RPMI7951 (cell line): Measurements from ENCODE around the gene SLC38A3. TPM values are rescaled to one million over a fixed set of nuclear protein-coding genes. Genes with fewer than 3 reads are reported as not detected.

Source experiments
- DNase-seq: peaks from one replicate; pipeline ENCODE4 v3.0.0-alpha.2; 2012; ENCODE audit warnings: low read depth
- total RNA-seq: library from RNA; depleted of rRNA; stranded (reverse); fragments of >200 nt; shearing (Covaris generic); gene quantifications from 2 replicates; pipeline ENCODE4 v1.2.3, GENCODE V29; 2014

SLC38A3 gene
- total RNA-seq, 1 experiment from 2014 or later = not detected

DNA sequence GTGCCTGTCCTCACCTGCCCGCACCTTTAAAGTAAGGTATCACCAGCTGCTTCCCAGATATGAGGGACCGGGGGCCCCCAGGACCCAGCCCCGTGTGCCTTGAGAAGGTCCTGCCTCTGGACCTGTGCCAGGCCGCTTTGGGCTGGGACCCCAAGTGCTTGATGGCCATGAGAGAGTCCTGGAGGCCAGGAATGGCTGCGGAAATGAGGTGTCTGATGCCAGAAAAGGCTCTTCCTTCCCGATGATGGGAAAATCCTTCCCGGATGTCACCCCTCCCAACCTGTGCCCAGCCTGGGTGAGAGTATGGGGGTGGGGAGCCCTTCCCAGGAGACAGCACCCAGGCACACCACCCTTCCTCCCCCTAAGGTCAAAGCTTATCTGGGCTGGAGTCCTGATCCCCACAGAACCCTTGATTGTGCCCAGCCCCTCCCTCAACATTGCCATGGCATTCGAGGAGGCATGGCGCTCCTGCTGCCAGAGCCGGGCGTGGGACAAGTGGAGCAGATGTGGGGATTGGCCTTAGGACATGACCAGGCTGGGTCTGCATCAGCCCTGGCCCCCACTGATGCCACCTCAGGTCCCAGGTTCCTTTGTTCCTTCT is 35.7 kb upstream of the SLC38A3 start:
- DNase-seq = no peak

DNA sequence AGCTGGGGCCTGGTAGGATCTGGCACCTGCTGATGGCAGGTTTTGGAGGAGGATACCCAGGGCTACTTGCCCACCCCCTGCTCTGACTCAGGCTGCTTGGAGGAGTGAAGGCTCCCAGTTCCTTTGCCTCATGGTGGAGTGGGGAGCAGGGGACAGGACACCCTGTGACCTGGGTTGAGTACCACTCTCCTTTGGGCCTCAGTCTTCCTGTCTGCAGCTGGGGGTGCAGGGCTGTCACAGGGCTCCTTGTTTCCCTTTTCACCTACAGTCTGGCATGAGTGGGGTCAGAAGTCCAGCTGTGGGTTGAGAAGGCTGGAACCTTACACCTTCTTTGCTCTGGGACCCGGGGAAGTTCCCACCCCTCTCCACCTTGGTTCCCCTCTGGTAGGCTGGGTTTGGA is 35.2 kb upstream of the SLC38A3 start:
- no peak for DNase-seq

DNA sequence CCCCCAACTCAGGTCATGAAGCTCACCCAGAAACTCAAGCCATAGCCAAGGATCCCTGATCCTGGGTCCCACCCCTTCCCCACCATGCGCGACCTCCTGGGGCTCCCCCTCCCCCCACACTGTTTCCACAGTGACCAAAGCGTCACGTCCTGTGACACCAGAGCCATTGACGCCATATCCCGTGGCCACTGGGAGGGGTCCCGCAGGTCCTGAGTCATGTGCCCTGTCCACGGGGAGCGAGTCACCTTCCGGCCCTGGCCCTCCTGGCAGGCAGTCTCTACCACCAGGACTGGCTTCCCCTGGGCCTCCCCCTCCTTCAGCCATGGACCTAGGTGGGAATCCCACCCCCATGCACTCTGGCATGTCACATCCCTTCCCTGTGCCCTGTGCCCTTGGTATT is 34.4 kb upstream of the SLC38A3 start:
- peak; percentile 60 for DNase-seq

DNA sequence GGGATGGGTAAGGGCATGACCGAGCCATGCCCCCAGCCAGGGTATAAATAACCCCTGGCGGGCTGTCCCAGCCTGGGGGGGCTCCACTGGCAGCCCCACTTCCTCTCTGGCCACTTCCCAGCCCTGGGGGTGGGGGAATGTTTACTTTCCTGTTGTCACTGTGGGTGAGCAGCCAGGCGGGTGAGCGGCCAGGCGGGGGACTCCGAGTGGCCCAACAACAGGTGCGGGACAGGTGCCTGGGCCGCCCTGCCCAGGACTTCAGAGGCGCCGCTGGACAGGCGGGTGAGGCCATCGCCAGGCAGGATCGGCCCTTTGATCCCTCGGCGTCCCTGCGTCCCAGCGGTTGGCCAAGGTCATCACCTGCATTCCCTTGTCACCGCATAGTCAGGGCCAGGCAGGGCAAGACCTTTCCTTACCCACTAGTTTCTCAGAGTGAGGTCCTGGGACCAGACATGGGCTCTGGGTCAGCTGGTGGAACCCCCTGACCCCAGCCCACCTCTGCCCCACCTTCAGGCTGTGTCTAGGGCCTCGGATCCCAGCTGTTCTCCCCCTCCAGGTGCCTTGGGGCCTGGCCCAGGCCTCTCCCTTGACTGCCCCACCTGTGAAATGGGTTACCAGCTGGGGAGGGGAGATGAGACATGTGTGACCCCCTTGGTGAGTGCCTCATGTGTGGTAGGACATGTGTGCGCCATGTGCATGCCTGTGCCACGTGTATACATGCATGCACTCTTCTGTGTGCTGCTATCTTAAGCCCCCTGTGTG is 33.4 kb upstream of the SLC38A3 start:
- no peak for DNase-seq

DNA sequence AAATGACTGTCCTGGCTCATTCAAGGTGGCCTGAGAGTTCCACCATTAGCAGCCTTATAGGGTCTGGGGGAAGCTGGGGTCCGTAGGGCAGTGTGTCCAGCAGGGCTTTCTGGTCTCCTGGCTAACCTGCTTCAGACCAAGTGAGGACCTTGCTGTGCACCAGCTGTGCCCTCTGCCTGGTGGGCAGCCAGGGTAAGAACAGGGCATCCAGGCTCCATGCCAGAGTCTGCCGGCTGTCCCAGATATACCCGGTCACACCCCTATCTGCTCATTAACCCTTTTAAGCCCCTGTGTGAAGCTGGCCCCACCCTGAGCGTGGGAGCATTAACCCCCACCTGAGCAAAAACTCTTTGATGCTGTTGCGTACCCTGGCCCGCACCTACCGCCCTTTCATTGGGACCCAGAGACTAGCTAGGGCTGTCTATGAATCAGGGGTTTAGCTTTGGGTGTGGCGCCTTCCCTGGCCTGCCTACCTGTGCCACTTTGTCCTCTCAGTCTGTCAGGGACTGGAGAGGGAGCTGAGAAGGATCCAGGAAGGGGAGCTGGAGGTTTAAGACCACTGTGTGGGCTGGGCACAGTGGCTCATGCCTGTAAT is 32.3 kb upstream of the SLC38A3 start:
- no peak for DNase-seq

DNA sequence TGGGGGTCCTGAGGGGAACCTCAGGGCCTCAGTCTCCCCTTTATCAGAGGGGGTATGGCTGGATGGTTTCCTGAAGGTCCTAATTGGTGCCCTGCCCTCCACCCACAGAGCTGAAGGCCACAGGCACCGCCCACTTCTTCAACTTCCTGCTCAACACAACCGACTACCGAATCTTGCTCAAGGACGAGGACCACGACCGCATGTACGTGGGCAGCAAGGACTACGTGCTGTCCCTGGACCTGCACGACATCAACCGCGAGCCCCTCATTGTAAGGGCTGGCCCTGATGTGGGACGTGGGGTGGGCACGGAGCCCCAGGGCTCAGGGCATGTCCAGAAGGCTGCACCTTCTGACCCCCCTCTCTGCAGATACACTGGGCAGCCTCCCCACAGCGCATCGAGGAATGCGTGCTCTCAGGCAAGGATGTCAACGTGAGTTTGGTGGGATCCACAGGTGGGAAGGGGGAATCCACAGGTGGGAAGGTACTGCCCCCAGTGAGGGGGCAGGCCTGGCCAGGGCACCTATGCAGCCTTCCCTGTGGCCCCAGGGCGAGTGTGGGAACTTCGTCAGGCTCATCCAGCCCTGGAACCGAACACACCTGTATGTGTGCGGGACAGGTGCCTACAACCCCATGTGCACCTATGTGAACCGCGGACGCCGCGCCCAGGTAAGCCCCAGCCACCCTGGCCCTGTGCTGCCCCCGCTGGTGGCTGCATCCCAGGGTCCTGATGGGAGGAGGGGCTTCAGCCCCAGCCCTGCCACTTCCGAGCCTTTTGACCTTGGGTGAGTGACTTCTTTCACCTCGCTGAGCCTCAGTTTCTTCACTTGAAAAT is 31.2 kb upstream of the SLC38A3 start:
- no peak for DNase-seq

DNA sequence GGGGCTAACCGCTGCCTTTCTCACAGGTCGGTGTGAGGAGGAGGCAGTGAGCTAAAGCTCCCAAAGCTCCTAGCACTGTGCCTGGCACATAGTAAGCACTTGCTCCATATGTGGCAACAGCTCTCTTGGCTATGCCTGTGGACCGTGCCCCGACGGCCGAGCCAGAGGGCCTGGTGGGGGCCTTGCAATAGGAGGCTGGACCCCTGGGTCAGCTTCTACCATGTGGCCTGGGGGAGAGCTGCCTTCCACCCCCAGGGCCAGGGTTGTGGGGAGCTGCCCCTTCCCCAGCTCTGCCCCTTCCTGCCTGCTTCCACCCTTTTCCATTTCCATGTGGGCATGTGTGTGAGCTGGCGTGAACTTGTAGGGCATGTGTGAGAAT is 30.6 kb upstream of the SLC38A3 start:
- DNase-seq = no peak

DNA sequence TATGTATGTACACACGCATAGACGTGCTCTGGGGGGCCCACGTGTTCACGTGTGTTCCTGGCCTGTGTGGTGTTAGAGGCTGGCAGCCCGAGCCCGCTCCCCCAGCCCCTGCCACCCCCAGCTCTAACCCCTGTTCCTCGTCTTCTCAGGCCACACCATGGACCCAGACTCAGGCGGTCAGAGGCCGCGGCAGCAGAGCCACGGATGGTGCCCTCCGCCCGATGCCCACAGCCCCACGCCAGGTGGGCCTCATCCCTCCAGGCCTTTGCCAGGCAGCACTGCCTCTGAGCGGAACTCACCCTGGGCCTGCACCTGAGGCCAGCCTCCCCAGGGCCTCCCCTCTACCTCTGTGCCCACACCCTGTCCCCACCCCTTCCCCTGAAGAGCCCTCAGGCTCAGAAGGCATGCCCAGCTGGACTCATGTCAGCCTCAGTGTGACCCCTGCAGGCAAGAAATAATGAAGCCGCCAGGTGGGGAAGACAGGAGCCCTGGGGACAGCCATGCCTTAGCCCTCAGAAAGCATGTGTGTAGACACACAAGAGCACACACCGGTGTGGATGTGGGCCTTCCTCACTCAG is 30.0 kb upstream of the SLC38A3 start:
- DNase-seq = no peak

DNA sequence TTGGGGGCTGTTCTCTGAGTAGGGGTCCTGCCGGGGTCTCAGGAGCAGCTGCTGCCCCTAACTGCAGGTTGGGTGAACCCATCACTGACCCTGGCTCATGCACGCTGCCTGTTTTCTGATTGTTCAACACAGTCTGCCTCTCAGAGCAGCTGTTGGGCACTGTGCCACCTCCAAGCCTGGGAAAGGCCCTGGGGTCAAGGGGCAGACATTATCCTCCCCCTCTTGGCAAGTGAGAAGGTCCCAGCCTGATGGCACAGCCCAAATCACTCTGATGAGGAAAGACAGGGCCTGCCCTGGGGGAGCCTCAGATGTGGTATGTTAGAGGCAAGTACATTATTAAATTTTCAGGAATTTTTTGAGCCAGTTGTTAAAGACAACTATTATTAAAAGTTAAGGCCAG is 27.7 kb upstream of the SLC38A3 start:
- DNase-seq = no peak

DNA sequence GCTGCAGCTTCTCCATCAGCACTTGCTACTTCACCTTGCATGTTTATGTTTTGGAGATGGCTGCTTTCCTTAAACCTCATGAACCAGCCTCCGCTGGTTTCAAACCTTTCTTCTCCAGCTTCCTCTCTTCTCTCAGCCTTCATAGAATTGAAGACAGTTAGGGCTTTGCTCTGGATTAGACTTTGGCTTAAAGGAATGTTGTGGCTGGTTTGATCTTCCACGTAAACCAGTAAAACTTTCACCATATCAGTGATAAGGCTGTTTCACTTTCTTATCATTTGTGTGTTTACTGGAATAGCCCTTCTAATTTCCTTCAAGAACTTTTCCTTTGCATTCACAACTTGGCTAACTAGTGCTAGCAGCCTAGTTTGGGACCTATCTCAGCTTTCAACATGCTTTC is 25.4 kb upstream of the SLC38A3 start:
- no peak for DNase-seq

DNA sequence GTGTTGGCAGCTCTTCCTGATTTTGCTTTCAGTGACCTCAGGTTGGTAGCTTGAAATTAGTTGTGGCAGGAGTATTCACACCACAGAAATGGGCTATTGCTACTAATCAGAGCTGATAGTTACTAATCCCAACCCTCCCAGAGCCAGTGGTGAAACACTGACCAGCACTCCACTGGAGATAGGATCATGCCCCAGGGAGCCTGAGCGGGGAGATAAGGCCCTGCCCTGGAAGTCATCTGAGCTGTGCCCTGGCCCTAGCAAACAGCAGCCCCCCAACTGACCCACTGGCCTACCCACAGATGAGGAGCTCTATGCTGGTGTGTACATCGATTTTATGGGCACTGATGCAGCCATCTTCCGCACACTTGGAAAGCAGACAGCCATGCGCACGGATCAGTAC is 23.1 kb upstream of the SLC38A3 start:
- no peak for DNase-seq

DNA sequence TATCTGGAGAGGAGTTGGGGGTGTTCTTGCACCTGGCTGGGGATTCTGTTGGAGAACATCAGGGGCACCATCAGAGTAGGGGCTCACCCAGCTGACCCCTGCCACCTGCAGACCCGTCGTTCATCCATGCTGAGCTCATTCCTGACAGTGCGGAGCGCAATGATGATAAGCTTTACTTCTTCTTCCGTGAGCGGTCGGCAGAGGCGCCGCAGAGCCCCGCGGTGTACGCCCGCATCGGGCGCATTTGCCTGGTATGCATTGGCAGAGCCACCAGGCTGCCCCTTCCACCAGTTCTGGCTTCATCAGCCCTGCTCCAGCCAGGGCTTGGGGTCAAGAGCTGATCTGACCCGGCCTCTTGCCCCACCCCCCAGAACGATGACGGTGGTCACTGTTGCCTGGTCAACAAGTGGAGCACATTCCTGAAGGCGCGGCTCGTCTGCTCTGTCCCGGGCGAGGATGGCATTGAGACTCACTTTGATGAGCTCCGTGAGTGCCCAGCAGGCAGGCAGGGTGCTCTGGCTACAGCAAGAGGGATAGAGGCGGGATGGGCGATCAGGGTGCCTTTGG is 22.5 kb upstream of the SLC38A3 start:
- no peak for DNase-seq

DNA sequence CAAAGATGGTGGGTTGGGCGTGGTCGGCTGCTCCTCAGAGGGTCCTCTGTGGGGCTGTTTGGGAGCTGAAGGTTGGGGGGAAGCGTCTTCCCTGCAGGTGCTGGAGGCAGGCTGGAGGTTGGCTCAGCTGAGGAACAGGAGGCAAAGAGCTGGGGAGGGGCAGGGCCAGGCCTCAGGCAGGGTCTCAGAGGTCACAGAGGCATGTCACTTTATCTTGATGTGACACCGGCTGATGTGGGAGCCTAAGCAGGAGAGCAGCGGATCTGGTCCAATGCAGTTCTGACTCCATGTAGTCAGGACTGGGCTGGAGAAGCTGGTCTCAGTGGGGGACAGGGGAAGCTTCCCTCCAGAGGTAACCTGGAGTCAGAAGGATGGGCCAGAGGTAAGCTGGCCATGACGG is 21.3 kb upstream of the SLC38A3 start:
- no peak for DNase-seq

DNA sequence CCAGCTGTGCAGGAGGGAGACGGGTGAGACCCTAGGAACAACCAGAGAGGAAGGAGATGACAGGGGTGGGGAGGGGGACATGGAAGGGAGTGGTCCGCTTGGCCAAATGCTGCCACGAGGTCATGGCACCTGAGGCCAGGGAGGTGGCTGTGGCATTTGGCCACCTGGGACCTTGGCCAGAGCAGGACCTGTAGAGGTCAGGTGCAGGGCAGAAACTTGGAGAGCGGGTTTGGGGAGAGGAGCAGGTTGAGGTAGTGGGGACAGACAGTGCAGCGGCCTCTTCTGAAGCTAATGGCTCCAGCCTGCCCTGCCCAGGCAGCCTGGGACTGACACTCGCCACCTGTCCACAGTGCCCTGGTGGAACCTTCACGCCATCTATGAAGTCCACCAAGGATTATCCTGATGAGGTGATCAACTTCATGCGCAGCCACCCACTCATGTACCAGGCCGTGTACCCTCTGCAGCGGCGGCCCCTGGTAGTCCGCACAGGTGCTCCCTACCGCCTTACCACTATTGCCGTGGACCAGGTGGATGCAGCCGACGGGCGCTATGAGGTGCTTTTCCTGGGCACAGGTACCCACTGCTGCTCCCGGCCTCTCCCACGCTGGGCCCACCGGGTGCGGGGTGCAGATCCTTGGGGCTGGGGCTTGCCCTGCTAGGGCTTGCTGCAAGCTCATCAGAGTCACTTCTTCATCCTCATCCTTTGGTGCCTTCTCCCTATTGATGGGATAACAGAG is 20.7 kb upstream of the SLC38A3 start:
- no peak for DNase-seq

DNA sequence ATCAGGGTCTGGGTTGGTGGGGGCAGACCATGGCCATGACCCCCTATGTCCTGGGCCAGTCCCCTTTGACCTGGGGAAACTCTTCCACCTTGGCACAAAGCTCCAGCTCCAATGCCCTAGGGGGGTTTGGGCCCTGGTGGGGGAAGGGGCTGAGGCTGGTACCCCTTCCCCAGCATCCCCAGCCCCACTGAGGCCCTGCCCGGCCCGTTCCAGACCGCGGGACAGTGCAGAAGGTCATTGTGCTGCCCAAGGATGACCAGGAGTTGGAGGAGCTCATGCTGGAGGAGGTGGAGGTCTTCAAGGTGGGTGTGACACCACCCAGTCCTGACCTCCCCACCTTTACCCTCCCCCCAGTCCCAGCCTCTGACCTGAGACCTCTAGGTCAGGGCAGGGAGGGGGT is 19.8 kb upstream of the SLC38A3 start:
- no peak for DNase-seq

DNA sequence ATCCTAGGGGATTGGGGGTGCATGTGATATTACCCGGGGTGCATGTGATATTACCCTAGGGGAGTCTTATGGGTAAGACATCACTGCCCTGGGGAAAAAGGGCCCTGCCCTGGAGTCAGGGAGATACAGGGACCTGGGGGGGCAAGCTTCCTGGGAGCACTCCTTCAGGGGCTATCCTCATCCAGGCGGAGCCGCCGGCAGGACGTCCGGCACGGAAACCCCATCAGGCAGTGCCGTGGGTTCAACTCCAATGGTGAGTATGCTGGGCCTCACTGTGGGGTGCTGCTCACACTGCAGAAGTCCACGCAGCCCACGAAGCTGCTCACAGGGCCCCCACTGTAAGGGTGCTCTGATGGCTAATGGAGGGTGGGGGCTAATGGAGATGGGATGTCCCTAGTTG is 19.0 kb upstream of the SLC38A3 start:
- DNase-seq = no peak

DNA sequence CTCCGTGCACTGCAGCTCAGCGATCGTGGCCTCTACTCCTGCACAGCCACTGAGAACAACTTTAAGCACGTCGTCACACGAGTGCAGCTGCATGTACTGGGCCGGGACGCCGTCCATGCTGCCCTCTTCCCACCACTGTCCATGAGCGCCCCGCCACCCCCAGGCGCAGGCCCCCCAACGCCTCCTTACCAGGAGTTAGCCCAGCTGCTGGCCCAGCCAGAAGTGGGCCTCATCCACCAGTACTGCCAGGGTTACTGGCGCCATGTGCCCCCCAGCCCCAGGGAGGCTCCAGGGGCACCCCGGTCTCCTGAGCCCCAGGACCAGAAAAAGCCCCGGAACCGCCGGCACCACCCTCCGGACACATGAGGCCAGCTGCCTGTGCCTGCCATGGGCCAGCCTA is 17.3 kb upstream of the SLC38A3 start:
- DNase-seq = no peak

DNA sequence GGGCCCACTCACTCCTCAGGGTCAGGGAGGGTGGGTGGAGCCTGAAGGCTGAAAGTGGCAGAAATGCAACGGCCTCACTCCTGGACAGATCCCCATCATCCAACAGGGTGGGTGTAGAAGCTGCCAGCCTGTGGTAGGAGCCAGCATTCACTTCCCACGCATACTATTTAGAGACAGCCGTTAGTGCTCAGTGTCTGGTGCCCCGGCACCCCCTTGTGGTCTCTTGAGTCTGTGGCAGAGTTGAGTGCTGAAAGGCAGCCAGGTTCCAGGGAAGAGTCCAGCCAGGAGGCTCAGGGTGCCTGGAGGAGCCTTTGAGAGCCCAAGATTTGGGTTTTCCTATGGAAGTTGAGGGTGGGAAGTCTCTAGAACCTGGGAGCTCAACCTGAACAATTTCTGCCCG is 15.8 kb upstream of the SLC38A3 start:
- DNase-seq = peak; percentile 75

DNA sequence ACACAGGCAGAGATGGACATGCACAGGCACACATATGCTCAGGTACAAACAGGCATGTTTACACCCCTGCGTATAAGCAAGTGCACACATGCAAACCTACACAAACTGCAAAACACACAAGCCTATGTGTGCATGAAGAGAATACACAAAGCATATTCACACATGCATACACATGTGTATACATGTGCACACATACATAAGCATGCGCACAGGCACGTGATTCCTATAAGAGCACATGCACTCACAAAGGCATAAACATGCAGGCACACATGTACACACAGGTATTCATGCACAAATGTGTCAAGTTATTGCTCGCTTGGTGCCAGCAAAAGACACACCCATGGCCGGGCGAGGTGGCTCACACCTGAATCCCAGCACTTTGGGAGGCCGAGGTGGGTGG is 15.1 kb upstream of the SLC38A3 start:
- DNase-seq = no peak

DNA sequence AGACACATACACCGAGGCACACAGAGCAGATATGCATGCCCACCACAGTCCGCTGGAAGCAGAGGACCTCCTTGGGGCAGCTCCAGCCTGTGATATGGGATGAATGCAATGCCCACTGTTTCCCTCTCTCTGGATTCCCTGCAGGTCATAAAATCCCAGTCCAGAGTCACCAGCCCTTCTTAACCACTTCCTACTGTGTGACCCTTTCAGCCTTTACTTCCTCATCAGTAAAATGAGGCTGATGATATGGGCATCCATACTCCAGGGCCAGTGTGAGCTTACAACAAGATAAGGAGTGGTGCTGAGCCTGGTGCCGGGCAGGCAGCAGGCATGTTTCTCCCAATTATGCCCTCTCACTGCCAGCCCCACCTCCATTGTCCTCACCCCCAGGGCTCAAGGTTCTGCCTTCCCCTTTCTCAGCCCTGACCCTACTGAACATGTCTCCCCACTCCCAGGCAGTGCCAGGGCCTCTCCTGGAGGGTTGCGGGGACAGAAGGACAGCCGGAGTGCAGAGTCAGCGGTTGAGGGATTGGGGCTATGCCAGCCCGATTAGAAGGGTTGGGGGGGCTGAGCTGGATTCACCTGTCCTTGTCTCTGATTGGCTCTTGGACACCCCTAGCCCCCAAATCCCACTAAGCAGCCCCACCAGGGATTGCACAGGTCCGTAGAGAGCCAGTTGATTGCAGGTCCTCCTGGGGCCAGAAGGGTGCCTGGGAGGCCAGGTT is 14.0 kb upstream of the SLC38A3 start, which contains the start of gene GNAT1:
GNAT1 (plus strand) TSS at position 675 of the 725 bp plus-strand sequence. CDS start 116 bp downstream, outside the sequence.
- DNase-seq = no peak
